HEK293T (cell line): ENCODE measurements around the gene PTPN4.

Experiments
- ARNT ChIP-seq: fragments of 450-650 bp; IDR thresholded peaks from 2 replicates; pipeline ENCODE4 v1.6.1; 2017; ENCODE audit warnings: mild to moderate bottlenecking
- FOXA1 ChIP-seq: fragments of 450-650 bp; IDR thresholded peaks from 2 replicates; pipeline ENCODE4 v1.6.1; 2016; ENCODE audit warnings: mild to moderate bottlenecking

- no peak for TF ChIP-seq FOXA1
- no peak for TF ChIP-seq ARNT
These were observed 173.1 kb downstream of the PTPN4 start for GRCh38 chr2:119932809-119933208.
